Upper lobe of left lung (tissue), 6 donors: Measurements from ENCODE around the gene PRDM16. TPM values are rescaled to one million over a fixed set of nuclear protein-coding genes. Genes with fewer than 3 reads are reported as not detected.
"Not testable (repeated sequence)": the region's sequence is repeated elsewhere in the genome, so short reads cannot be mapped to it uniquely, and the experiment has no call there.

Experiments
- ATAC-seq, 2 donors: fragments of 200-7000 bp; cut with Tn5 transposase; one replicate each; pipeline ENCODE4 v1.9.1; 2022; ENCODE audit warnings: mild to moderate bottlenecking in 2 of 2, moderate library complexity in 2 of 2; ENCODE audit not compliant: low FRiP score in 2 of 2
- DNase-seq, 2 donors: peaks; one replicate each; pipeline ENCODE4 v3.0.0-alpha.2; 2019 to 2020
- H3K27ac ChIP-seq, 4 donors: fragments of 200-600 bp; sonication (generic); one replicate each; pipeline ENCODE4 v1.5.1; 2016 to 2019
- H3K27me3 ChIP-seq, 4 donors: fragments of 200-600 bp; sonication (generic); one replicate each; pipeline ENCODE4 v1.5.1; 2017 to 2019
- H3K36me3 ChIP-seq, 4 donors: fragments of 200-600 bp; sonication (generic); one replicate each; pipeline ENCODE4 v1.5.1; 2016 to 2019
- H3K4me1 ChIP-seq, 4 donors: fragments of 200-600 bp; sonication (generic); one replicate each; pipeline ENCODE4 v1.5.1; 2018 to 2019
- H3K4me3 ChIP-seq, 4 donors: fragments of 200-600 bp; sonication (generic); one replicate each; pipeline ENCODE4 v1.5.1; 2017 to 2019; ENCODE audit warnings: mild to moderate bottlenecking in 2 of 4, moderate library complexity in 1 of 4
- H3K9me3 ChIP-seq, 4 donors: fragments of 200-600 bp; sonication (generic); one replicate each; pipeline ENCODE4 v1.5.1; 2018 to 2019
- EP300 ChIP-seq, 4 donors: sonication (generic); formaldehyde crosslinking; IDR thresholded peaks; one replicate each; pipeline ENCODE4 v1.5.1; 2017; ENCODE audit warnings: antibody characterized with exemption in 4 of 4, control low read depth in 2 of 4
- POLR2A ChIP-seq, 4 donors: fragments of 450-650 bp; IDR thresholded peaks; one replicate each; pipeline ENCODE4 v1.5.1; 2016 to 2017; ENCODE audit warnings: antibody characterized with exemption in 4 of 4, mild to moderate bottlenecking in 2 of 4
- POLR2AphosphoS5 ChIP-seq, 2 donors: sonication (generic); formaldehyde crosslinking; IDR thresholded peaks; one replicate each; pipeline ENCODE4 v1.5.1; 2017; ENCODE audit warnings: antibody characterized with exemption in 2 of 2
- WGBS, 2 donors: methylation state at CpG; one replicate each; pipeline ENCODE4 v1.1.5; 2017 to 2018; 5-methylcytosine and 5-hydroxymethylcytosine counted together
- total RNA-seq, 6 donors: library from RNA; depleted of rRNA in 4 of 6; stranded (reverse); fragments of >200 nt in 4 of 6; gene quantifications; one replicate each; pipeline versions ENCODE4 v1.1.0 to v1.2.1, GENCODE V29; 2016 to 2021
- TF ChIP-seq, protein P1 (sequence below), 6 experiments: fragments of 450-650 bp in 4 of 6; fragments of 200-600 bp in 2 of 6; sonication (generic) in 2 of 6; IDR thresholded peaks; one replicate each; pipeline ENCODE4 v1.5.1; 2016 to 2019; ENCODE audit warnings: antibody characterized with exemption in 6 of 6
- donor health status: DM: no; HTN: no; CAD: no; lungs with moderate emphysema.
- donor health status: DM: no; HTN: yes; CAD: no; lungs with severe emphysema.

The PRDM16 gene
- total RNA-seq, 6 donors from 2014 or later: 12.3 to 54.5 (median 21.2) TPM

GRCh38 chr1:3164671-3165070, 95.7 kb downstream of the PRDM16 start:
- Histone ChIP-seq H3K9me3 (no peaks in the 10 kb centered on the region), H3K4me1 (peaks cover 12 to 25% (median 17%) of the 10 kb centered on the region in 4 donors), H3K27me3 (no peaks in the 10 kb centered on the region), H3K4me3 (no peak overlapping the region), H3K36me3 (no peaks in the 10 kb centered on the region), H3K27ac (no peak overlapping the region)
- DNase-seq: peak in 1 of 2 donors; percentile 71
- TF ChIP-seq POLR2AphosphoS5 (IDR thresholded peaks at IDR 0.05): no peak
- no peak for TF ChIP-seq POLR2A (IDR thresholded peaks at IDR 0.05)
- no peak for TF ChIP-seq EP300 (IDR thresholded peaks at IDR 0.05)
- TF ChIP-seq, protein P1, sequence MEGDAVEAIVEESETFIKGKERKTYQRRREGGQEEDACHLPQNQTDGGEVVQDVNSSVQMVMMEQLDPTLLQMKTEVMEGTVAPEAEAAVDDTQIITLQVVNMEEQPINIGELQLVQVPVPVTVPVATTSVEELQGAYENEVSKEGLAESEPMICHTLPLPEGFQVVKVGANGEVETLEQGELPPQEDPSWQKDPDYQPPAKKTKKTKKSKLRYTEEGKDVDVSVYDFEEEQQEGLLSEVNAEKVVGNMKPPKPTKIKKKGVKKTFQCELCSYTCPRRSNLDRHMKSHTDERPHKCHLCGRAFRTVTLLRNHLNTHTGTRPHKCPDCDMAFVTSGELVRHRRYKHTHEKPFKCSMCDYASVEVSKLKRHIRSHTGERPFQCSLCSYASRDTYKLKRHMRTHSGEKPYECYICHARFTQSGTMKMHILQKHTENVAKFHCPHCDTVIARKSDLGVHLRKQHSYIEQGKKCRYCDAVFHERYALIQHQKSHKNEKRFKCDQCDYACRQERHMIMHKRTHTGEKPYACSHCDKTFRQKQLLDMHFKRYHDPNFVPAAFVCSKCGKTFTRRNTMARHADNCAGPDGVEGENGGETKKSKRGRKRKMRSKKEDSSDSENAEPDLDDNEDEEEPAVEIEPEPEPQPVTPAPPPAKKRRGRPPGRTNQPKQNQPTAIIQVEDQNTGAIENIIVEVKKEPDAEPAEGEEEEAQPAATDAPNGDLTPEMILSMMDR (IDR thresholded peaks at IDR 0.05): no peak
- no peak for ATAC-seq
- 77 to 82% methylated on average over 10 to 19 of the region's 21 CpGs for WGBS, 2 donors

- Histone ChIP-seq H3K27ac (peak overlapping the region in 1 of 4 donors; percentile 12), H3K4me1 (peaks cover 15 to 30% (median 22%) of the 10 kb centered on the region in 4 donors)
- not testable (repeated sequence) for H3K9me3 ChIP-seq, H3K4me3 ChIP-seq, H3K36me3 ChIP-seq, H3K27me3 ChIP-seq, DNase-seq, ATAC-seq
- WGBS, 2 donors: no CpG with 5 or more reads among the region's 1 CpG
Measured at GRCh38 chr1:3165189-3165588, 96.2 kb downstream of the PRDM16 start.

- H3K27ac ChIP-seq: no peak overlapping the region
Measured at GRCh38 chr1:3166206-3166918, 97.4 kb downstream of the PRDM16 start.

GRCh38 chr1:3167255-3167654, 98.3 kb downstream of the PRDM16 start:
- Histone ChIP-seq H3K9me3 (no peaks in the 10 kb centered on the region), H3K27ac (no peak overlapping the region), H3K36me3 (no peaks in the 10 kb centered on the region), H3K4me3 (no peak overlapping the region), H3K4me1 (peaks cover 30 to 41% (median 36%) of the 10 kb centered on the region in 4 donors), H3K27me3 (no peaks in the 10 kb centered on the region)
- TF ChIP-seq EP300 (IDR thresholded peaks at IDR 0.05) (no peak), POLR2A (IDR thresholded peaks at IDR 0.05) (no peak), POLR2AphosphoS5 (IDR thresholded peaks at IDR 0.05) (no peak)
- TF ChIP-seq, protein P1 (IDR thresholded peaks at IDR 0.05): no peak
- DNase-seq: peak in 1 of 2 donors; percentile 45
- no peak for ATAC-seq
- 77 to 88% methylated on average over 6 to 12 of the region's 14 CpGs for WGBS, 2 donors

More at GRCh38 chr1:3166206-3166918, 97.4 kb downstream of the PRDM16 start:
- Histone ChIP-seq H3K4me1 (peaks cover 23 to 35% (median 28%) of the 10 kb centered on the region in 4 donors), H3K36me3 (no peaks in the 10 kb centered on the region), H3K9me3 (no peaks in the 10 kb centered on the region), H3K27me3 (no peaks in the 10 kb centered on the region), H3K4me3 (no peak overlapping the region)
- TF ChIP-seq, protein P1 (IDR thresholded peaks at IDR 0.05): no peak
- TF ChIP-seq POLR2AphosphoS5 (IDR thresholded peaks at IDR 0.05) (no peak), EP300 (IDR thresholded peaks at IDR 0.05) (no peak), POLR2A (IDR thresholded peaks at IDR 0.05) (no peak)
- ATAC-seq: no peak
- WGBS, 2 donors: 79 to 91% methylated on average over 13 to 32 of the region's 32 CpGs
- DNase-seq: peak in 1 of 2 donors; percentile 75

GRCh38 chr1:3168678-3169077, 99.7 kb downstream of the PRDM16 start:
- ATAC-seq: peak in 1 of 2 donors; percentile 57
- TF ChIP-seq POLR2AphosphoS5 (IDR thresholded peaks at IDR 0.05) (no peak), EP300 (IDR thresholded peaks at IDR 0.05) (peak in 1 of 4 donors; percentile 16)
- Histone ChIP-seq H3K36me3 (no peaks in the 10 kb centered on the region), H3K9me3 (no peaks in the 10 kb centered on the region), H3K27ac (peak overlapping the region in 2 of 4 donors; percentile 72 to 85), H3K27me3 (no peaks in the 10 kb centered on the region), H3K4me3 (no peak overlapping the region), H3K4me1 (peaks cover 30 to 41% (median 37%) of the 10 kb centered on the region in 4 donors)
- WGBS, 2 donors: 11 to 38% methylated on average over 4 to 8 of the region's 8 CpGs
- peak; percentile 69 to 83 for DNase-seq
